Measurements from ENCODE around the gene VCL. TPM values are rescaled to one million over a fixed set of nuclear protein-coding genes. Genes with fewer than 3 reads are reported as not detected.
A peak's percentile ranks its signal among the peaks of the same experiment; 100 is the strongest.

The VCL gene
- polyA plus RNA-seq, 1 of the 3 experiments (the other 2 are of a cell fraction), result 147 TPM

- no peak overlapping the region; the same call in 1 of the 2 replicates for H3K4me2 ChIP-seq
- CTCF ChIA-PET, result interaction anchor here (1.1 to 1.4 kb wide), 2 partner anchors 13 to 99 kb away, joined by 3 read pairs; no protein-coding TSS in a partner anchor
- peaks cover 36% of the 10 kb centered on the region for H4K20me1 ChIP-seq (ENCODE audit: insufficient read depth)
Measured at GRCh38 chr10:74039561-74040145, 41.7 kb downstream of the VCL start.

GRCh38 chr10:74040200-74041126 is 42.5 kb downstream of the VCL start:
- CTCF ChIA-PET, result interaction anchor here (1.1 to 1.4 kb wide), 2 partner anchors 12 to 100 kb away, joined by 3 read pairs; no protein-coding TSS in a partner anchor
- Histone ChIP-seq H3K9me3 (no peaks in the 10 kb centered on the region), H3K9me2 (no peaks in the 10 kb centered on the region), H3K9ac (no peak overlapping the region), H4K20me1 (ENCODE audit: insufficient read depth) (peaks cover 28% of the 10 kb centered on the region), H2AFZ (ENCODE audit: low read depth) (no peak overlapping the region), H3K4me1 (ENCODE audit: control insufficient read depth in 1 of 2, insufficient read depth in 2 of 2, low read depth in 1 of 2, low read length in 1 of 2) (peaks cover 0 to 15% of the 10 kb centered on the region in 2 experiments; a peak in 2 of 4 replicates), H3K36me3 (replicated peaks in 1 of 2; ENCODE audit: control insufficient read depth in 1 of 2, insufficient read depth in 2 of 2, low read length in 1 of 2) (peaks cover 9 to 50% of the 10 kb centered on the region in 2 experiments), H3K27me3 (ENCODE audit: insufficient read depth) (no peaks in the 10 kb centered on the region), H3K4me2 (no peak overlapping the region; the same call in 1 of the 2 replicates), H3K27ac (ENCODE audit: low read depth in 2 of 2, low read length in 1 of 2) (peak overlapping the region in 1 of 2 experiments; percentile 35; a peak in 2 of 4 replicates), H3K79me2 (ENCODE audit: insufficient read depth) (peaks cover 100% of the 10 kb centered on the region), H3K4me3 (ENCODE audit: low read depth in 2 of 2, low read length in 1 of 2) (no peak overlapping the region), H3F3A (replicated peaks; ENCODE audit: insufficient read depth) (peaks cover 48% of the 10 kb centered on the region)
- WGBS (ENCODE audit: low lambda C conversion rate), result 85% methylated on average over 3 of the region's 3 CpGs
- POLR2A ChIA-PET, result no interaction called here
- no peak for DNase-seq
- TF ChIP-seq TAF1 (IDR thresholded peaks at IDR 0.05; ENCODE audit: borderline replicate concordance, low read depth, low read length) (no peak), MAX (IDR thresholded peaks at IDR 0.05; ENCODE audit: low read depth) (no peak), USF2 (IDR thresholded peaks at IDR 0.05; ENCODE audit: borderline replicate concordance, low read depth, low read length) (no peak), FOSL2 (IDR thresholded peaks at IDR 0.05; ENCODE audit: borderline replicate concordance, low read depth) (no peak), RXRA (IDR thresholded peaks at IDR 0.05; ENCODE audit: borderline replicate concordance, low read depth) (no peak), CHD2 (IDR thresholded peaks at IDR 0.05; ENCODE audit: low read length, partially characterized antibody) (no peak), RCOR1 (IDR thresholded peaks at IDR 0.05; ENCODE audit: low read length) (no peak), EP300 (IDR thresholded peaks at IDR 0.05; ENCODE audit: borderline replicate concordance in 1 of 2, low read depth in 1 of 2, low read length in 1 of 2) (no peak), ELF1 (IDR thresholded peaks at IDR 0.05) (no peak), GABPA (IDR thresholded peaks at IDR 0.05; ENCODE audit: low read depth) (no peak), REST (IDR thresholded peaks at IDR 0.05; ENCODE audit: low read depth, low read length) (no peak), CTCF (IDR thresholded peaks at IDR 0.05) (no peak), ZBTB33 (IDR thresholded peaks at IDR 0.05; ENCODE audit: borderline replicate concordance, low read depth) (no peak), SMC3 (IDR thresholded peaks at IDR 0.05; ENCODE audit: low read depth, low read length) (no peak)

More at GRCh38 chr10:74039561-74040145, 41.7 kb downstream of the VCL start:
- TF ChIP-seq EZH2phosphoT487 (IDR thresholded peaks at IDR 0.05; ENCODE audit: borderline replicate concordance, low read depth) (no peak), POLR2AphosphoS5 (IDR thresholded peaks at IDR 0.05; ENCODE audit: low read depth, low read length) (peak; percentile 29; the same call in 1 of the 2 replicates)
- no peak overlapping the region for H3K9ac ChIP-seq
- POLR2A ChIA-PET, result no interaction called here
- no peaks in the 10 kb centered on the region for H3K9me2 ChIP-seq
- peaks cover 48% of the 10 kb centered on the region for H3F3A ChIP-seq (replicated peaks; ENCODE audit: insufficient read depth)
- H3K9me3 ChIP-seq, result no peaks in the 10 kb centered on the region
- no peak overlapping the region for H2AFZ ChIP-seq (ENCODE audit: low read depth)
- 90% methylated on average over 5 of the region's 5 CpGs for WGBS (ENCODE audit: low lambda C conversion rate)
- DNase-seq, result no peak
- H3K36me3 ChIP-seq (replicated peaks in 1 of 2; ENCODE audit: control insufficient read depth in 1 of 2, insufficient read depth in 2 of 2, low read length in 1 of 2), result peaks cover 9 to 43% of the 10 kb centered on the region in 2 experiments
- H3K4me3 ChIP-seq (ENCODE audit: low read depth in 2 of 2, low read length in 1 of 2), result no peak overlapping the region
- no peaks in the 10 kb centered on the region for H3K27me3 ChIP-seq (ENCODE audit: insufficient read depth)
- peaks cover 0 to 23% of the 10 kb centered on the region in 2 experiments; a peak in 2 of 4 replicates for H3K4me1 ChIP-seq (ENCODE audit: control insufficient read depth in 1 of 2, insufficient read depth in 2 of 2, low read depth in 1 of 2, low read length in 1 of 2)
- H3K27ac ChIP-seq (ENCODE audit: low read depth in 2 of 2, low read length in 1 of 2), result peak overlapping the region; percentile 6 to 35; a peak in 2 of 4 replicates
- peaks cover 100% of the 10 kb centered on the region for H3K79me2 ChIP-seq (ENCODE audit: insufficient read depth)

Data from SK-N-SH (cell line).